ENCODE data around the gene BANP. TPM values are rescaled to one million over a fixed set of nuclear protein-coding genes. Genes with fewer than 3 reads are reported as not detected.
"Not testable (repeated sequence)": the region's sequence is repeated elsewhere in the genome, so short reads cannot be mapped to it uniquely, and the experiment has no call there.

BANP gene
- total RNA-seq, 2 donors from 2014 or later, result 31.3 to 59.2 TPM

- peaks cover 9 to 10% of the 10 kb centered on the region in 2 donors for H3K27me3 Mint-ChIP-seq
- DNase-seq (ENCODE audit: low spot score), result peak; percentile 25
- no peaks in the 10 kb centered on the region for H3K36me3 Mint-ChIP-seq
- no peak overlapping the region for H3K27ac Mint-ChIP-seq
- H3K4me1 Mint-ChIP-seq (ENCODE audit: low read depth in 2 of 2), result peaks cover 0 to 2% of the 10 kb centered on the region in 2 donors
- H3K9me3 Mint-ChIP-seq, result no peaks in the 10 kb centered on the region
- H3K4me3 Mint-ChIP-seq, result no peak overlapping the region
- no peak for ATAC-seq
Measured at GRCh38 chr16:87919681-87919994, 31.6 kb upstream of the BANP start.

GRCh38 chr16:87921236-87921773 is 29.9 kb upstream of the BANP start:
- H3K36me3 Mint-ChIP-seq, result no peaks in the 10 kb centered on the region
- no peak for ATAC-seq
- H3K4me3 Mint-ChIP-seq, result no peak overlapping the region
- no peak overlapping the region for H3K27ac Mint-ChIP-seq
- peaks cover 14 to 17% of the 10 kb centered on the region in 2 donors for H3K27me3 Mint-ChIP-seq
- peaks cover 0 to 4% of the 10 kb centered on the region in 2 donors for H3K4me1 Mint-ChIP-seq (ENCODE audit: low read depth in 2 of 2)
- no peaks in the 10 kb centered on the region for H3K9me3 Mint-ChIP-seq
- peak; percentile 18 for DNase-seq (ENCODE audit: low spot score)

GRCh38 chr16:87922250-87922871 is 28.9 kb upstream of the BANP start:
- no peak for ATAC-seq
- Mint-ChIP-seq H3K4me1 (ENCODE audit: low read depth in 2 of 2) (peaks cover 0 to 8% of the 10 kb centered on the region in 2 donors), H3K27me3 (peaks cover 17 to 19% of the 10 kb centered on the region in 2 donors), H3K27ac (no peak overlapping the region), H3K9me3 (no peaks in the 10 kb centered on the region), H3K4me3 (no peak overlapping the region), H3K36me3 (no peaks in the 10 kb centered on the region)
- peak; percentile 49 for DNase-seq (ENCODE audit: low spot score)

- no peaks in the 10 kb centered on the region for H3K9me3 Mint-ChIP-seq
- ATAC-seq (no peak), DNase-seq (ENCODE audit: low spot score) (peak; percentile 49)
- peaks cover 9 to 14% of the 10 kb centered on the region in 2 donors for H3K27me3 Mint-ChIP-seq
- no peaks in the 10 kb centered on the region for H3K36me3 Mint-ChIP-seq
- peaks cover 0 to 5% of the 10 kb centered on the region in 2 donors for H3K4me1 Mint-ChIP-seq (ENCODE audit: low read depth in 2 of 2)
- H3K27ac Mint-ChIP-seq, result no peak overlapping the region
- no peak overlapping the region for H3K4me3 Mint-ChIP-seq
Measured at GRCh38 chr16:87924041-87924810, 27.0 kb upstream of the BANP start.

GRCh38 chr16:87924811-87925670 is 26.2 kb upstream of the BANP start:
- no peak for ATAC-seq
- Mint-ChIP-seq H3K36me3 (no peaks in the 10 kb centered on the region), H3K27me3 (peaks cover 9 to 14% of the 10 kb centered on the region in 2 donors)

GRCh38 chr16:87926246-87927194 is 24.7 kb upstream of the BANP start:
- peak; percentile 44 for DNase-seq (ENCODE audit: low spot score)
- no peak for ATAC-seq

More at GRCh38 chr16:87924811-87925670, 26.2 kb upstream of the BANP start:
- Mint-ChIP-seq H3K9me3 (no peaks in the 10 kb centered on the region), H3K4me1 (ENCODE audit: low read depth in 2 of 2) (peaks cover 0 to 5% of the 10 kb centered on the region in 2 donors), H3K4me3 (no peak overlapping the region), H3K27ac (no peak overlapping the region)
- peak; percentile 55 for DNase-seq (ENCODE audit: low spot score)

GRCh38 chr16:87927195-87927562 is 24.1 kb upstream of the BANP start:
- peaks cover 9 to 14% of the 10 kb centered on the region in 2 donors for H3K27me3 Mint-ChIP-seq
- H3K27ac Mint-ChIP-seq, result no peak overlapping the region
- ATAC-seq, result no peak
- DNase-seq (ENCODE audit: low spot score), result peak; percentile 47
- H3K4me1 Mint-ChIP-seq (ENCODE audit: low read depth in 2 of 2), result peaks cover 0 to 5% of the 10 kb centered on the region in 2 donors
- no peak overlapping the region for H3K4me3 Mint-ChIP-seq
- no peaks in the 10 kb centered on the region for H3K36me3 Mint-ChIP-seq
- H3K9me3 Mint-ChIP-seq, result no peaks in the 10 kb centered on the region

More at GRCh38 chr16:87926246-87927194, 24.7 kb upstream of the BANP start:
- peaks cover 0 to 5% of the 10 kb centered on the region in 2 donors for H3K4me1 Mint-ChIP-seq (ENCODE audit: low read depth in 2 of 2)
- H3K27me3 Mint-ChIP-seq, result peaks cover 9 to 14% of the 10 kb centered on the region in 2 donors
- H3K4me3 Mint-ChIP-seq, result no peak overlapping the region
- no peak overlapping the region for H3K27ac Mint-ChIP-seq
- H3K9me3 Mint-ChIP-seq, result no peaks in the 10 kb centered on the region
- H3K36me3 Mint-ChIP-seq, result no peaks in the 10 kb centered on the region

GRCh38 chr16:87929986-87930385 is 21.2 kb upstream of the BANP start:
- DNase-seq (ENCODE audit: low spot score), result no peak
- ATAC-seq, result no peak
- Mint-ChIP-seq H3K4me1 (ENCODE audit: low read depth in 2 of 2) (peaks cover 0 to 5% of the 10 kb centered on the region in 2 donors), H3K9me3 (no peaks in the 10 kb centered on the region), H3K27me3 (peaks cover 5 to 8% of the 10 kb centered on the region in 2 donors), H3K36me3 (no peaks in the 10 kb centered on the region), H3K4me3 (no peak overlapping the region), H3K27ac (no peak overlapping the region)

- Mint-ChIP-seq H3K27me3 (peaks cover under 1 to 7% of the 10 kb centered on the region in 2 donors), H3K4me1 (ENCODE audit: low read depth in 2 of 2) (peaks cover 0 to 5% of the 10 kb centered on the region in 2 donors), H3K27ac (no peak overlapping the region), H3K4me3 (no peak overlapping the region), H3K9me3 (no peaks in the 10 kb centered on the region), H3K36me3 (no peaks in the 10 kb centered on the region)
- ATAC-seq, result no peak
- DNase-seq (ENCODE audit: low spot score), result no peak
Measured at GRCh38 chr16:87930456-87930855, 20.8 kb upstream of the BANP start.

GRCh38 chr16:87931504-87931903 is 19.7 kb upstream of the BANP start:
- Mint-ChIP-seq H3K27me3 (peaks cover 0 to 3% of the 10 kb centered on the region in 2 donors), H3K4me1 (ENCODE audit: low read depth in 2 of 2) (peaks cover 0 to 1% of the 10 kb centered on the region in 2 donors), H3K9me3 (no peaks in the 10 kb centered on the region), H3K27ac (peak overlapping the region in 1 of 2 donors; percentile 23), H3K4me3 (peak overlapping the region; percentile 30), H3K36me3 (no peaks in the 10 kb centered on the region)
- DNase-seq (ENCODE audit: low spot score) (peak; percentile 61), ATAC-seq (peak; percentile 75 to 90)

- H3K27ac Mint-ChIP-seq, result peak overlapping the region in 1 of 2 donors; percentile 23
- not testable (repeated sequence) for H3K36me3 Mint-ChIP-seq; H3K4me3 Mint-ChIP-seq; ATAC-seq; H3K9me3 Mint-ChIP-seq; H3K27me3 Mint-ChIP-seq; H3K4me1 Mint-ChIP-seq (ENCODE audit: low read depth in 2 of 2)
- peak; percentile 54 for DNase-seq (ENCODE audit: low spot score)
Measured at GRCh38 chr16:87932475-87933139, 18.6 kb upstream of the BANP start.

- no peak for ATAC-seq
- no peaks in the 10 kb centered on the region for H3K27me3 Mint-ChIP-seq
- H3K27ac Mint-ChIP-seq, result no peak overlapping the region
Measured at GRCh38 chr16:87933140-87933495, 18.1 kb upstream of the BANP start.

More at GRCh38 chr16:87933140-87933495, 18.1 kb upstream of the BANP start:
- no peak overlapping the region for H3K4me3 Mint-ChIP-seq
- no peaks in the 10 kb centered on the region for H3K9me3 Mint-ChIP-seq
- H3K4me1 Mint-ChIP-seq (ENCODE audit: low read depth in 2 of 2), result no peaks in the 10 kb centered on the region
- H3K36me3 Mint-ChIP-seq, result no peaks in the 10 kb centered on the region
- no peak for DNase-seq (ENCODE audit: low spot score)

All from natural killer cell treated with Interleukin-12 subunit alpha and Interleukin-12 subunit beta and Interleukin-15 and Interleukin-18, amount 100 ng/mL, for 72 hours (primary cell).